Small intestine (tissue), 7 donors: Measurements from ENCODE around the gene MAN2A1. TPM values are rescaled to one million over a fixed set of nuclear protein-coding genes. Genes with fewer than 3 reads are reported as not detected.
A peak's percentile ranks its signal among the peaks of the same experiment; 100 is the strongest.

Experiments
- DNase-seq, 2 donors: peaks; one replicate each; pipeline versions ENCODE4 v3.0.0 to v3.0.0-alpha.2; 2013
- FAIRE-seq: peaks from 2 replicates; lab custom pipeline; 2012; peaks lifted over from hg19 to GRCh38; lab: Jason Lieb, UNC
- H3K27ac ChIP-seq, 3 donors: one replicate each; pipeline ENCODE4 v1.5.1; 2013; ENCODE audit warnings: low read length in 2 of 3, mild to moderate bottlenecking in 2 of 3, control low read depth in 1 of 3, inconsistent platforms in 1 of 3, low read depth in 1 of 3, moderate library complexity in 1 of 3
- H3K27me3 ChIP-seq, 3 donors: one replicate each; pipeline ENCODE4 v1.6.1; 2013; ENCODE audit warnings: low read length in 3 of 3, inconsistent platforms in 1 of 3; ENCODE audit not compliant: control insufficient read depth in 3 of 3, insufficient read depth in 3 of 3
- H3K36me3 ChIP-seq, 3 donors: one replicate each; pipeline ENCODE4 v1.6.1; 2013; ENCODE audit warnings: low read length in 3 of 3, inconsistent platforms in 1 of 3, low read depth in 1 of 3, mild to moderate bottlenecking in 1 of 3, moderate library complexity in 1 of 3; ENCODE audit not compliant: control insufficient read depth in 3 of 3, insufficient read depth in 2 of 3
- H3K4me1 ChIP-seq, 3 donors: one replicate each; pipeline ENCODE4 v1.6.1; 2013; ENCODE audit warnings: low read length in 2 of 3, inconsistent platforms in 1 of 3, low read depth in 1 of 3, mild to moderate bottlenecking in 1 of 3, moderate library complexity in 1 of 3; ENCODE audit not compliant: control insufficient read depth in 3 of 3, insufficient read depth in 2 of 3
- H3K4me3 ChIP-seq, 3 donors: one replicate each; pipeline ENCODE4 v1.5.1; 2013; ENCODE audit warnings: low read length in 3 of 3, control low read depth in 1 of 3, inconsistent platforms in 1 of 3, low read depth in 1 of 3, mild to moderate bottlenecking in 1 of 3, moderate library complexity in 1 of 3
- H3K9me3 ChIP-seq, 2 donors: one replicate each; pipeline ENCODE4 v1.6.1; 2013; ENCODE audit warnings: low read depth in 1 of 2, low read length in 1 of 2; ENCODE audit not compliant: control insufficient read depth in 2 of 2, insufficient read depth in 1 of 2
- WGBS, 3 donors: extraction: QIAGEN DNeasy Blood & Tissue Kit; methylation state at CpG; one replicate each; pipeline ENCODE4 v1.1.7; 2013; 5-methylcytosine and 5-hydroxymethylcytosine counted together
- polyA plus RNA-seq, 4 donors: library from polyadenylated mRNA; stranded (reverse) in 3 of 4; unstranded in 1 of 4; fragments of 200-250 nt in 3 of 4; fragments of 120-200 nt in 1 of 4; gene quantifications; one replicate each; pipeline versions ENCODE4 v1.2.1 to v1.2.3, GENCODE V29; 2013
- donor health status: healthy with polysubstance abuse.
- donor health status: control.
- donor health status: control.
- donor health status: Bipolar disorder and iron deficiency.
- donor health status: healthy.

MAN2A1 gene
- polyA plus RNA-seq, 4 donors: 16.3 to 106 (median 21.7) TPM

- no peak for DNase-seq
- no peak overlapping the region for H3K4me3 ChIP-seq
- no peaks in the 10 kb centered on the region for H3K9me3 ChIP-seq
- H3K4me1 ChIP-seq: peaks cover 0 to 10% (median 5%) of the 10 kb centered on the region in 3 donors
- WGBS, 3 donors: 51 to 55% (median 52%) methylated on average over 4 of the region's 4 CpGs
- H3K27me3 ChIP-seq: no peaks in the 10 kb centered on the region
- H3K27ac ChIP-seq: peak overlapping the region in 1 of 3 donors; percentile 12
- no peak for FAIRE-seq
- peaks cover 0 to 8% (median 0%) of the 10 kb centered on the region in 3 donors for H3K36me3 ChIP-seq
These were observed 50.3 kb downstream of the MAN2A1 start for GRCh38 chr5:109739741-109740728.

DNA sequence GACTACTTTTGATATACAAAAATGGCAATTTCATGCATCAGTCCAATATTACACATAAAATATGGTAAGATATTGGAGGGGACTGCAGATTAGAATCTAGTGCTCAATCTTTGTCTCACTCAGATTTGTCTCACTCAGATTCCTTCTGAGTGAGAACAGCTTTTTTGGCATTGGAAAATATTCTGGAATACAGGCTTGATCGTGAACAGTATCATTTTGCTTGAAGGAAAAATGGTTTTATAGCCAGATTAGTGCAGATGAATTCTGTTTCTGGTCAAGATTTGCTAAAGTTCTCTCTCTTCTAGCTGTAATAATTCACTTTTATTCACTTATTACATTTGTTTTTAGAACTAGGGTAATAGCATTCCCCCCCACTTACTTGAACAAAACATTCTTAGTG lies 51.2 kb downstream of the MAN2A1 start:
- Histone ChIP-seq H3K36me3 (peaks cover 0 to 8% (median 0%) of the 10 kb centered on the region in 3 donors), H3K27ac (no peak overlapping the region), H3K4me1 (peaks cover 0 to 10% (median 5%) of the 10 kb centered on the region in 3 donors), H3K4me3 (no peak overlapping the region), H3K27me3 (no peaks in the 10 kb centered on the region), H3K9me3 (no peaks in the 10 kb centered on the region)
- FAIRE-seq: no peak
- 72 to 94% (median 88%) methylated on average over 1 of the region's 1 CpG for WGBS, 3 donors
- no peak for DNase-seq

DNA sequence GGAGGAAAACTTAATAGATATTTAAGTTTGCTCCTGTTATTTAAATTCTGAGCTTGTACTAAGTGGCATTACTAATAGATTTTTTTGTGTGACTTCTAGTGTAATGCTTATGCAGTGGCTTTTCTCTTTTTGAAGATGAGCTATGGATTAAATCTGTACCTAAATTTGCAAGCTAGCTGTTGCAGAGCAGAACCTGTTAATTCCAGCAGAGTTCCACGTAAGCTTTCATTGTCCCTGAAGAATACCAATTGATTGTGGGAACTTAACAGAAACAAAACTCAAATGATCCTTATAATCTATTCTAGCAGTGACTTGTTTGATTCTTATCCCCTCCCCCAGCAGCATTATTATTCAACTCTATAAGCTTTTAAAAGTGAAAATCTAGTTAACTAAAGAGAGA lies 51.7 kb downstream of the MAN2A1 start:
- DNase-seq (no peak), FAIRE-seq (no peak)
- H3K4me1 ChIP-seq: peaks cover 0 to 10% (median 5%) of the 10 kb centered on the region in 3 donors
- H3K36me3 ChIP-seq: peaks cover 0 to 8% (median 0%) of the 10 kb centered on the region in 3 donors
- 69 to 94% (median 85%) methylated on average over 1 of the region's 1 CpG for WGBS, 3 donors
- no peaks in the 10 kb centered on the region for H3K9me3 ChIP-seq
- H3K27ac ChIP-seq: no peak overlapping the region
- no peaks in the 10 kb centered on the region for H3K27me3 ChIP-seq
- no peak overlapping the region for H3K4me3 ChIP-seq

DNA sequence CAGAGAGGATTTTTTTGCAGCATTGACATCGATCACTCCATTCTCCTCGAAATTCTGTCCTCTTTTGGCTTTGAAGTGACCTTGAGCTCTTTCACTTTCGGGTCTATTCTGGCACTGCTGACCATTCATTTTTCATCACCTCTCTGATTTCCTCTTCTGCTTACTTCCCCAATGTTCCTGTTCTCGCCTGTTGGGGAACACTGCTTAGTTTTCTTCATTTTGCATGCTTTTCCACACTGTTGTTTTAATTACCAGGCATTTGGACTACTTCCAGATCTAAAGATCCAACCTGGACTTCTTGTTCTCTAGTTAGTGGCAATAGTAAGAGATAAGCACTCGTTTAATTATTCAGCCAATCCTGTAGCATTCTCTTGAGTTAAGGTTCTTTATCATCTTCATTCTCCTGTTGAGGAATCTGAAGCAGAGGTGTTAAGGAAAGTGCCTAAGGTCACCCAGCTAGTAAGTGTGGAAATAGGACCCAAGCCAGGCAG lies 53.4 kb downstream of the MAN2A1 start:
- 54 to 60% (median 59%) methylated on average over 5 of the region's 5 CpGs for WGBS, 3 donors
- peak overlapping the region; percentile 12 to 64 (median 18) for H3K27ac ChIP-seq
- FAIRE-seq: no peak

GRCh38 chr5:109743770-109744212 lies 54.1 kb downstream of the MAN2A1 start:
- no peak for FAIRE-seq

More for the DNA sequence above, 53.4 kb downstream of the MAN2A1 start:
- H3K4me1 ChIP-seq: peaks cover 0 to 10% (median 5%) of the 10 kb centered on the region in 3 donors
- no peaks in the 10 kb centered on the region for H3K9me3 ChIP-seq
- no peaks in the 10 kb centered on the region for H3K27me3 ChIP-seq
- peaks cover 0 to 8% (median 0%) of the 10 kb centered on the region in 3 donors for H3K36me3 ChIP-seq
- no peak overlapping the region for H3K4me3 ChIP-seq
- peak in 1 of 2 donors; percentile 76 for DNase-seq

DNA sequence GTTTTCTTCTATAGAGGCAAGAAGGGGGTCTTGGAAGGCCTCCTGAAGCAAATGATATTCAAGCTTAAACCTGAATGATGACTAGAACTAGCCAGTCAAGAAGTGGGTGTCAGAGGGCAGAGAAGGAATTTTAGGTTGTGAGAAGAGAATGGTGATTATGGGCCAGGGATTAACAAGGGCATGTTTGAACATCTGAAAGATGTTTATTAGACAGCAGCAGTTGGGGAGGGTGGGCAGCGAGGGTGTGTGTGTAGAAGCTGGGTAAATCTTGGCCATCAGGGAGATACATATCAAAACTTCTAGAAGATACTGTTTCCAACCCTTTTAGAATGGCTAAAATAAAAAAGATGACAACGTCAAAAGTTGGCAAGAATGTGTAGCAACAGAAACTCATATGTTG lies 54.5 kb downstream of the MAN2A1 start:
- peaks cover 0 to 10% (median 5%) of the 10 kb centered on the region in 3 donors for H3K4me1 ChIP-seq
- H3K27me3 ChIP-seq: no peaks in the 10 kb centered on the region
- H3K27ac ChIP-seq: peak overlapping the region in 1 of 3 donors; percentile 32
- FAIRE-seq (no peak), DNase-seq (no peak)
- H3K9me3 ChIP-seq: no peaks in the 10 kb centered on the region
- peaks cover 0 to 4% (median 0%) of the 10 kb centered on the region in 3 donors for H3K36me3 ChIP-seq
- H3K4me3 ChIP-seq: no peak overlapping the region
- WGBS, 3 donors: 97 to 100% (median 98%) methylated on average over 2 of the region's 2 CpGs

More at GRCh38 chr5:109743770-109744212, 54.1 kb downstream of the MAN2A1 start:
- no peak for DNase-seq
- H3K27me3 ChIP-seq: no peaks in the 10 kb centered on the region
- peak overlapping the region in 2 of 3 donors; percentile 12 to 18 for H3K27ac ChIP-seq
- peaks cover 0 to 6% (median 0%) of the 10 kb centered on the region in 3 donors for H3K36me3 ChIP-seq
- 64 to 85% (median 78%) methylated on average over 3 of the region's 3 CpGs for WGBS, 3 donors
- H3K4me1 ChIP-seq: peaks cover 0 to 10% (median 5%) of the 10 kb centered on the region in 3 donors
- H3K9me3 ChIP-seq: no peaks in the 10 kb centered on the region
- no peak overlapping the region for H3K4me3 ChIP-seq

DNA sequence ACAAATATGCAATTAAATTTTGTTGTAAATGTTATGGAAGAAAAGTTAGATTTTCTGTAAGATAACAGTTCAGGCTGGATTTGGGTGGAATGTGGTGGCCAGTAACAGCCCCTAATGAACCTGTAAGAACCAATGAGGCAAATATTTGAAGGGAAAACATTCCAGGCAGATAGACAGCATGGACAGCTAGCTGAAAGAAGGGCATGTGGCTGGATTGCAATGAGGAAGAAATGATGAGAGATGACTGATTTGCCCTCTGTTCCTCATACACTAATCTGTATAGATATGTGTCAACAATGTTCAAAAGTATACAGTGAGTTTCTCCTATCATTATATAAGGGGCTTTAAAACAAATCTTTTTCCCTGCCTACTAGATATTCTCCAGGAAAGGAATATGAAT lies 58.8 kb downstream of the MAN2A1 start:
- H3K27me3 ChIP-seq: no peaks in the 10 kb centered on the region
- H3K4me1 ChIP-seq: peaks cover 0 to 3% (median 0%) of the 10 kb centered on the region in 3 donors
- H3K4me3 ChIP-seq: no peak overlapping the region
- DNase-seq: no peak
- H3K36me3 ChIP-seq: peaks cover 0 to 3% (median 0%) of the 10 kb centered on the region in 3 donors
- H3K9me3 ChIP-seq: no peaks in the 10 kb centered on the region
- FAIRE-seq: no peak
- H3K27ac ChIP-seq: no peak overlapping the region

DNA sequence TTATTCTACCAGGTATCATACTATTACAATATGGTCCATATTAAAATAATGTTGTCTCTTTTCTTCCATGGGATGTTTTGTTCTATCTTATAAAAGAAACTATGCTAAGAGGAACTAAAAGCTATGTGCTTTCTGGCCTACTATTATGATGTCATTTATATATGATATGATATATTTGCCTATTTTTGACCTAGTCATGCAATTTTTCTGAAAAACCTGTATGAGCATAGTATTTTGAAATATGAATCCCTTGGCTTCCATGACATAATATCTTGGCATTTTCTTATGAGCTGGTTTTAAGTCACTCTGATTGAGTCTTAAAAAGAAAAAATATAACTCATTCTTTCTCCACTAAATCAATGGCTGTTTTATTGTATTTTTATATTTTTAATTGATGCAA lies 60.7 kb downstream of the MAN2A1 start:
- no peak for DNase-seq
- H3K27ac ChIP-seq: no peak overlapping the region
- peaks cover 0 to 3% (median 0%) of the 10 kb centered on the region in 3 donors for H3K36me3 ChIP-seq
- H3K4me3 ChIP-seq: no peak overlapping the region
- no peak for FAIRE-seq
- H3K9me3 ChIP-seq: no peaks in the 10 kb centered on the region
- peaks cover 0 to 3% (median 0%) of the 10 kb centered on the region in 3 donors for H3K4me1 ChIP-seq
- H3K27me3 ChIP-seq: no peaks in the 10 kb centered on the region
